ENCODE results near the gene MUC4.

DNA sequence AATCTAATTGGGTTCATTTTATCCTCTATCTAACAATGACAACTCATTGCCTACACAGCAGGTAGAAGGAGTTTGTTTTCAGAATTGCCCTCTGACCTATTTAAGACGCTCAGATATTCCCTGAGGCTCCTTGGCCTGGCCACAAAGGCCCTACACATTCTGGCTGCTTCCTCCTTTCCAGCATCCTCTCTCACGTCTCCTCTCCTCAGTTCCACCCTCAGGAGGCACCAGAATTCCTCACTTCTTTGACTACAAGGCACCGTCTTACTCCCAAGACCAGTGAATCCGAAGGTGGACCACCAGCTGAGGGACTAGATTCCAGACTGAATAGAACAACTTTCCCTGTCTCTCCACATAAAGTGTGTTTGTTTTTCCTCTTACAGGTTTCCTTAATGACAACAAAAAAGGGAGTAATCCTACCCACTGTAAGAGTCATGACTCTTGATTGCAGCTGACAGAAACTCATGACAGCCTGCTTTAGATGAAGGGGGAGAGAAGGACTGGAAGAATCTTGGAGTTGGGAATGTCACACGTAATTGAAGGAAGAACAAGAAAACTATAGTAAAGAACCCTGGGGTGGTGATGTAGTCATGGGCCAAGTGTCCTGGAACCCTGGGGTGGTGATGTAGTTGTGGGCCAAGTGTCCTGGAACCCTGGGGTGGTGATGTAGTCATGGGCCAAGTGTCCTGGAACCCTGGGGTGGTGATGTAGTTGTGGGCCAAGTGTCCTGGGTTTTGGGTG, 112.9 kb downstream of the MUC4 start:
- TF ChIP-seq, protein P1, sequence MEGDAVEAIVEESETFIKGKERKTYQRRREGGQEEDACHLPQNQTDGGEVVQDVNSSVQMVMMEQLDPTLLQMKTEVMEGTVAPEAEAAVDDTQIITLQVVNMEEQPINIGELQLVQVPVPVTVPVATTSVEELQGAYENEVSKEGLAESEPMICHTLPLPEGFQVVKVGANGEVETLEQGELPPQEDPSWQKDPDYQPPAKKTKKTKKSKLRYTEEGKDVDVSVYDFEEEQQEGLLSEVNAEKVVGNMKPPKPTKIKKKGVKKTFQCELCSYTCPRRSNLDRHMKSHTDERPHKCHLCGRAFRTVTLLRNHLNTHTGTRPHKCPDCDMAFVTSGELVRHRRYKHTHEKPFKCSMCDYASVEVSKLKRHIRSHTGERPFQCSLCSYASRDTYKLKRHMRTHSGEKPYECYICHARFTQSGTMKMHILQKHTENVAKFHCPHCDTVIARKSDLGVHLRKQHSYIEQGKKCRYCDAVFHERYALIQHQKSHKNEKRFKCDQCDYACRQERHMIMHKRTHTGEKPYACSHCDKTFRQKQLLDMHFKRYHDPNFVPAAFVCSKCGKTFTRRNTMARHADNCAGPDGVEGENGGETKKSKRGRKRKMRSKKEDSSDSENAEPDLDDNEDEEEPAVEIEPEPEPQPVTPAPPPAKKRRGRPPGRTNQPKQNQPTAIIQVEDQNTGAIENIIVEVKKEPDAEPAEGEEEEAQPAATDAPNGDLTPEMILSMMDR (IDR thresholded peaks at IDR 0.05), result no peak
- TF ChIP-seq ZFX (IDR thresholded peaks at IDR 0.05; ENCODE audit: borderline replicate concordance), result no peak
